GM12878 (cell line): ENCODE data around the gene COX19. TPM values are rescaled to one million over a fixed set of nuclear protein-coding genes. Genes with fewer than 3 reads are reported as not detected.

Experiments used
- ATAC-seq: fragments of 200-7000 bp; cut with Tn5 transposase; 3 replicates; pipeline ENCODE4 v1.9.1; 2020; ENCODE audit warnings: mild to moderate bottlenecking, moderate library complexity
- BruUV-seq: library from RNA; stranded (reverse); fragments of 400-500 nt; replicated peaks from 2 replicates; lab custom pipeline; 2021; lab: Mats Ljungman, UMichigan
- CTCF ChIA-PET: fragments of 300-600 bp; sonication (Branson Sonifier 250); formaldehyde crosslinking; extraction: SDS; loops from one replicate; lab custom pipeline; 2021; ENCODE audit warnings: inconsistent platforms; lab: Yijun Ruan, JAX
- POLR2A ChIA-PET: fragments of 350-600 bp; formaldehyde crosslinking; extraction: SDS; loops from one replicate; lab custom pipeline; 2021; ENCODE audit warnings: inconsistent platforms; lab: Charles Lee
- RAD21 ChIA-PET: fragments of 300-600 bp; sonication (Branson Sonifier 250); formaldehyde crosslinking; loops from one replicate; lab custom pipeline; 2023; ENCODE audit warnings: antibody characterized with exemption; ENCODE audit not compliant: unreplicated experiment; lab: Charles Lee
- SMC1A ChIA-PET: fragments of 300-600 bp; sonication (Branson Sonifier 250); formaldehyde crosslinking; loops from one replicate; lab custom pipeline; 2023; ENCODE audit not compliant: unreplicated experiment, uncharacterized antibody; lab: Charles Lee
- DNase-seq: peaks from one replicate; pipeline ENCODE4 v3.0.0-alpha.2; 2011; ENCODE audit warnings: low read depth, low spot score
- FAIRE-seq: peaks from 3 replicates; lab custom pipeline; 2011; peaks lifted over from hg19 to GRCh38; lab: Jason Lieb, UNC
- H2AFZ ChIP-seq: 2 replicates; pipeline ENCODE4 v1.6.0; 2011; ENCODE audit warnings: low read depth, low read length, control low read depth; ENCODE audit not compliant: control insufficient read depth
- H3K27ac ChIP-seq: 2 replicates; pipeline ENCODE4 v1.5.1; 2011; ENCODE audit warnings: control low read depth; ENCODE audit not compliant: control insufficient read depth, insufficient read depth
- H3K27me3 ChIP-seq, 2 experiments: replicated peaks in 1 of 2; 2 replicates each; pipeline versions ENCODE4 v1.6.0 to v1.6.1; 2011; ENCODE audit warnings: low read length in 1 of 2; ENCODE audit not compliant: control insufficient read depth in 2 of 2, insufficient read depth in 2 of 2
- H3K36me3 ChIP-seq, 2 experiments: 2 replicates each; pipeline ENCODE4 v1.5.1; 2011; ENCODE audit warnings: low read length in 1 of 2; ENCODE audit not compliant: control insufficient read depth in 2 of 2, insufficient read depth in 2 of 2
- H3K4me1 ChIP-seq: 2 replicates; pipeline ENCODE4 v1.6.1; 2011; ENCODE audit warnings: mild to moderate bottlenecking, low read length, moderate library complexity, mixed read lengths; ENCODE audit not compliant: control insufficient read depth, insufficient read depth
- H3K4me2 ChIP-seq: 2 replicates; pipeline ENCODE4 v1.6.0; 2011; ENCODE audit warnings: control low read depth; ENCODE audit not compliant: control insufficient read depth, insufficient read depth
- H3K4me3 ChIP-seq: fragments of 200-600 bp; sonication (generic); 2 replicates; pipeline ENCODE4 v1.5.1; 2016
- H3K79me2 ChIP-seq: 2 replicates; pipeline ENCODE4 v1.6.0; 2011; ENCODE audit warnings: low read length; ENCODE audit not compliant: control insufficient read depth, insufficient read depth
- H3K9ac ChIP-seq: 2 replicates; pipeline ENCODE4 v1.8.0; 2011; ENCODE audit warnings: low read length, control low read depth, mixed read lengths; ENCODE audit not compliant: control insufficient read depth, insufficient read depth
- H3K9me3 ChIP-seq: replicated peaks from 3 replicates; pipeline ENCODE4 v1.5.1; 2011; ENCODE audit warnings: mild to moderate bottlenecking, low read length; ENCODE audit not compliant: control insufficient read depth, insufficient read depth
- H4K20me1 ChIP-seq: 2 replicates; pipeline ENCODE4 v1.6.0; 2011; ENCODE audit not compliant: control insufficient read depth, insufficient read depth
- GABPA ChIP-seq: IDR thresholded peaks from 2 replicates; pipeline ENCODE4 v1.6.1; 2014; ENCODE audit warnings: antibody characterized with exemption, low read depth, mild to moderate bottlenecking, inconsistent platforms
- HDAC6 ChIP-seq: fragments of 200-600 bp; sonication (generic); IDR thresholded peaks from one replicate; pipeline ENCODE4 v1.8.0; 2017; ENCODE audit warnings: antibody characterized with exemption; ENCODE audit not compliant: unreplicated experiment
- MXI1 ChIP-seq: fragments of 150-350 bp; IDR thresholded peaks from 2 replicates; pipeline ENCODE4 v1.6.1; 2011; ENCODE audit warnings: low read depth, mild to moderate bottlenecking, inconsistent platforms, low read length, improper control_type of control experiment
- WGBS: methylation state at CpG from one replicate; pipeline ENCODE4 v1.1.6; 2016; ENCODE audit warnings: low lambda C conversion rate; ENCODE audit not compliant: insufficient replicate concordance, insufficient coverage; ENCODE audit errors: missing lambda C conversion rate; 5-methylcytosine and 5-hydroxymethylcytosine counted together
- in situ Hi-C: fragments of 300-500 bp; cut with MboI; formaldehyde crosslinking; loops from 9 replicates; pipeline ENCODE4 v1.14.3; 2018; ENCODE audit warnings: mixed read lengths
- intact Hi-C: fragments of 100-400 bp; cut with micrococcal nuclease; formaldehyde crosslinking; loops from one replicate; pipeline ENCODE4 v1.14.2; 2022; ENCODE audit not compliant: unreplicated experiment
- polyA plus RNA-seq, 11 experiments: library from polyadenylated mRNA; depleted of rRNA in 4 of 11; unstranded in 6 of 11; stranded (reverse) in 5 of 11; fragments of >200 nt; fragmentation: Nextera tagmentation in 4 of 11; fragmentation: Illumina TruSeq in 1 of 11; extraction: Ambion mirVana in 4 of 11; extraction: Trizol in 1 of 11; gene quantifications; 1 replicate in 1 of 11; 2 replicates in 10 of 11; pipeline versions ENCODE4 v1.2.1 to v1.2.3, GENCODE V29; 2011 to 2016; ENCODE audit warnings: inconsistent platforms in 2 of 11, missing spikeins in 2 of 11, low read depth in 1 of 11
- total RNA-seq, 4 experiments: library from RNA; depleted of rRNA in 3 of 4; stranded (reverse); fragments of >200 nt in 3 of 4; fragmentation: Illumina TruSeq in 1 of 4; extraction: Trizol in 1 of 4; gene quantifications; 2 replicates each; pipeline versions ENCODE4 v1.2.1 to v1.2.3, GENCODE V29; 2013 to 2021
- TF ChIP-seq, protein P1 (sequence below): IDR thresholded peaks from 2 replicates; pipeline ENCODE4 v1.6.1; 2012; ENCODE audit warnings: mild to moderate bottlenecking, low read depth, low read length
- TF ChIP-seq, protein P2 (sequence below): fragments of 450-650 bp; IDR thresholded peaks from 2 replicates; pipeline ENCODE4 v1.6.1; 2017; ENCODE audit warnings: low read depth, mild to moderate bottlenecking, moderate library complexity
- TF ChIP-seq, protein P3 (sequence below): fragments of 450-650 bp; IDR thresholded peaks from 2 replicates; pipeline ENCODE4 v1.6.1; 2017; ENCODE audit warnings: antibody characterized with exemption, mild to moderate bottlenecking, moderate library complexity

COX19 gene
- total and polyA plus RNA-seq, 10 of the 15 experiments (the other 5 are each of a cell fraction or from before 2014, with no cell fraction given), result 3.7 to 17.9 (median 10.8) TPM

DNA sequence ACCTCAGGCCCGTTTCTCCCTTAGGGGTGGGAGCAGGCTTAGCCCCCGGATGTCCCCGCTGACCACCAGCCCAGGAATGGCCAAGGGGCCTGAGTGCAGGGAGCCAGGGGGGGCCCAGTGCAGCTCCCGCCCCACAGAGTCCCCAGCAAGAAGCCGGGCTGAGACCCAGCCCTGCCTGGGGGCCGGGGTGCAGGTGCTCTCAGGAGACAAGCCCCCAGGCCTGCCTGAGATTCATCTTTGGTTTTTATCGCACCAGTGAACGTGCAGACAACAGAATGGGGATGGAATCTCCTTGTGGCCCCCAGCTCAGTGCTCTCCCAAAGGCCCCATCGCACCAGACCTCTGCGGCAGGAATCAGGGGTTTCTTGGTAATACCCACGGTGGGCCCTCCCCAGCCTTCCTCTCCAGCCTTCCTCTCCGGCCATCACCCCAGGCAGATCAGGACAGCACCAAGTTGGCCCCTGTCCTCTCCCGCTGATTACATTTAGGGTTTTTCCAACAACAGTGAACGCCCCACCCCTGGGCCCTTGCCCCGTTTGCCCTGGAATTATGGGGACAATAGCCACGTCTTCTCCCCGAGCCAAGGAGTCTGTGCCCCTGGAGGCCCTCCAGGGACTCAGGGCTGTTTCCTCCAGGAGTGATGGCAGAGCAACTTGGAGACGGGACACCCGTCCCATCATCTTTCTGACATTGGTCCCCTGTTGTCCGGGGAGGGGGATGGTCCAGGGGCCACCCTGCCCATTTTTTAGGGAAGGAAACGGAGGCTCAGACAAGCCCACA, 43.3 kb downstream of the COX19 start (continued):
- TF ChIP-seq, protein P1, sequence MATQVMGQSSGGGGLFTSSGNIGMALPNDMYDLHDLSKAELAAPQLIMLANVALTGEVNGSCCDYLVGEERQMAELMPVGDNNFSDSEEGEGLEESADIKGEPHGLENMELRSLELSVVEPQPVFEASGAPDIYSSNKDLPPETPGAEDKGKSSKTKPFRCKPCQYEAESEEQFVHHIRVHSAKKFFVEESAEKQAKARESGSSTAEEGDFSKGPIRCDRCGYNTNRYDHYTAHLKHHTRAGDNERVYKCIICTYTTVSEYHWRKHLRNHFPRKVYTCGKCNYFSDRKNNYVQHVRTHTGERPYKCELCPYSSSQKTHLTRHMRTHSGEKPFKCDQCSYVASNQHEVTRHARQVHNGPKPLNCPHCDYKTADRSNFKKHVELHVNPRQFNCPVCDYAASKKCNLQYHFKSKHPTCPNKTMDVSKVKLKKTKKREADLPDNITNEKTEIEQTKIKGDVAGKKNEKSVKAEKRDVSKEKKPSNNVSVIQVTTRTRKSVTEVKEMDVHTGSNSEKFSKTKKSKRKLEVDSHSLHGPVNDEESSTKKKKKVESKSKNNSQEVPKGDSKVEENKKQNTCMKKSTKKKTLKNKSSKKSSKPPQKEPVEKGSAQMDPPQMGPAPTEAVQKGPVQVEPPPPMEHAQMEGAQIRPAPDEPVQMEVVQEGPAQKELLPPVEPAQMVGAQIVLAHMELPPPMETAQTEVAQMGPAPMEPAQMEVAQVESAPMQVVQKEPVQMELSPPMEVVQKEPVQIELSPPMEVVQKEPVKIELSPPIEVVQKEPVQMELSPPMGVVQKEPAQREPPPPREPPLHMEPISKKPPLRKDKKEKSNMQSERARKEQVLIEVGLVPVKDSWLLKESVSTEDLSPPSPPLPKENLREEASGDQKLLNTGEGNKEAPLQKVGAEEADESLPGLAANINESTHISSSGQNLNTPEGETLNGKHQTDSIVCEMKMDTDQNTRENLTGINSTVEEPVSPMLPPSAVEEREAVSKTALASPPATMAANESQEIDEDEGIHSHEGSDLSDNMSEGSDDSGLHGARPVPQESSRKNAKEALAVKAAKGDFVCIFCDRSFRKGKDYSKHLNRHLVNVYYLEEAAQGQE, result no peak
- TF ChIP-seq, all 136 proteins: peak for 0

DNA sequence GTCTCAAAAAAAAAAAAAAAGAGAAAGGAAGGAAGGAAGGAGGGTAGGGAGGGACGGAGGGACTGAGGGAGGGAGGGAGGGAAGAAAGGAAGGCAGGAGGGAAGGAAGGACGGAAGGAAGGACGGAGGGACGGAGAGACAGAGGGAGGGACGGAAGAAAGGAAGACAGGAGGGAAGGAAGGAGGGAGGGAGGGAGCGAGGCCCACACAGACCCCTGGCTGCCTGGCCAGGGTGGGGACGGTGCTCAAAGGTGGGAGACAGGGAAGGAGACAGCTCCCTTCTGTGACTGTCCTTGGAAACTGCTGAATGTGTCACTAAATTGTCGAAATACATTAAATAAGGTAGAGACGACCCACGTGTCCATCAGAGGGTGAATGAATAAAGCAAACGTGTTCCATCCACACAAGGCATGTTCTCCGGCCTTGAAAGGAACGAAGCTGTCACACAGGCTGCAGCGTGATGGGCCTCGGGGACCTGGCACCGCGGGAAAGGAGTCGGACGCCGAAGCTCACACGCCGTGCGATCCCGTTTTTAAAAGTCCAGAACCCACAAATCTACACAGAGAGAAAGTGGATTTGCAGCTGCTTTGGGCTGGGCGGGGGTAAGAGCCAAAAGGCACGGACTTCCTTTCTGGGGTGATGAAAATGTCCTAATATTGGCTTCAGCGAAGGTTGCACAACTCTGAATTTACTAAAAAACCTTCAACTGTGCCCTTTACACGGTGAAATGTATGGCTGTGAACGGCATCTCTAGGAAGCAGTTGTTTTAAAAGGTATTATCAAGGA, 44.2 kb downstream of the COX19 start:
- peaks cover 1% of the 10 kb centered on the region; the same call in 1 of the 2 replicates for H3K79me2 ChIP-seq
- H3K9me3 ChIP-seq, result no peaks in the 10 kb centered on the region; the same call in 2 of the 3 replicates
- POLR2A ChIA-PET, result interaction anchor here (0.6 kb wide), 1 partner anchor 9 kb away, joined by 3 read pairs; no protein-coding TSS in a partner anchor
- no peaks in the 10 kb centered on the region for H4K20me1 ChIP-seq
- H3K4me2 ChIP-seq, result no peak overlapping the region
- peaks cover 0 to 7% of the 10 kb centered on the region in 2 experiments; a peak in 3 of 4 replicates for H3K36me3 ChIP-seq
- no peak overlapping the region for H3K27ac ChIP-seq
- CTCF ChIA-PET, result interaction anchor here (0.8 to 2.1 kb wide), 2 partner anchors 20 to 92 kb away, joined by 3 to 13 read pairs; no protein-coding TSS in a partner anchor
- H2AFZ ChIP-seq, result no peak overlapping the region
- intact Hi-C loops (no loop called here), in situ Hi-C loops (no loop called here)
- H3K4me1 ChIP-seq, result peaks cover 33% of the 10 kb centered on the region
- DNase-seq (no peak), ATAC-seq (no peak), FAIRE-seq (no peak)
- no peak overlapping the region for H3K9ac ChIP-seq
- SMC1A ChIA-PET, result interaction anchor here (1.0 to 5.3 kb wide), 5 partner anchors 21 to 174 kb away, joined by 3 to 25 read pairs (median 7); partner anchors contain the start of genes COX19 and SUN1
- WGBS, result 87% methylated on average over 24 of the region's 29 CpGs
- no TSS peak for BruUV-seq
- H3K4me3 ChIP-seq, result no peak overlapping the region
- RAD21 ChIA-PET, result interaction anchor here (0.6 to 3.2 kb wide), 4 partner anchors 8 to 62 kb away, joined by 3 to 35 read pairs (median 4); partner anchors contain the start of gene ADAP1
- no peaks in the 10 kb centered on the region for H3K27me3 ChIP-seq
- TF ChIP-seq GABPA (no peak), MXI1 (no peak), HDAC6 (no peak)
- TF ChIP-seq, protein P2, sequence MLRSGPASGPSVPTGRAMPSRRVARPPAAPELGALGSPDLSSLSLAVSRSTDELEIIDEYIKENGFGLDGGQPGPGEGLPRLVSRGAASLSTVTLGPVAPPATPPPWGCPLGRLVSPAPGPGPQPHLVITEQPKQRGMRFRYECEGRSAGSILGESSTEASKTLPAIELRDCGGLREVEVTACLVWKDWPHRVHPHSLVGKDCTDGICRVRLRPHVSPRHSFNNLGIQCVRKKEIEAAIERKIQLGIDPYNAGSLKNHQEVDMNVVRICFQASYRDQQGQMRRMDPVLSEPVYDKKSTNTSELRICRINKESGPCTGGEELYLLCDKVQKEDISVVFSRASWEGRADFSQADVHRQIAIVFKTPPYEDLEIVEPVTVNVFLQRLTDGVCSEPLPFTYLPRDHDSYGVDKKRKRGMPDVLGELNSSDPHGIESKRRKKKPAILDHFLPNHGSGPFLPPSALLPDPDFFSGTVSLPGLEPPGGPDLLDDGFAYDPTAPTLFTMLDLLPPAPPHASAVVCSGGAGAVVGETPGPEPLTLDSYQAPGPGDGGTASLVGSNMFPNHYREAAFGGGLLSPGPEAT, result no peak
- TF ChIP-seq, protein P3, sequence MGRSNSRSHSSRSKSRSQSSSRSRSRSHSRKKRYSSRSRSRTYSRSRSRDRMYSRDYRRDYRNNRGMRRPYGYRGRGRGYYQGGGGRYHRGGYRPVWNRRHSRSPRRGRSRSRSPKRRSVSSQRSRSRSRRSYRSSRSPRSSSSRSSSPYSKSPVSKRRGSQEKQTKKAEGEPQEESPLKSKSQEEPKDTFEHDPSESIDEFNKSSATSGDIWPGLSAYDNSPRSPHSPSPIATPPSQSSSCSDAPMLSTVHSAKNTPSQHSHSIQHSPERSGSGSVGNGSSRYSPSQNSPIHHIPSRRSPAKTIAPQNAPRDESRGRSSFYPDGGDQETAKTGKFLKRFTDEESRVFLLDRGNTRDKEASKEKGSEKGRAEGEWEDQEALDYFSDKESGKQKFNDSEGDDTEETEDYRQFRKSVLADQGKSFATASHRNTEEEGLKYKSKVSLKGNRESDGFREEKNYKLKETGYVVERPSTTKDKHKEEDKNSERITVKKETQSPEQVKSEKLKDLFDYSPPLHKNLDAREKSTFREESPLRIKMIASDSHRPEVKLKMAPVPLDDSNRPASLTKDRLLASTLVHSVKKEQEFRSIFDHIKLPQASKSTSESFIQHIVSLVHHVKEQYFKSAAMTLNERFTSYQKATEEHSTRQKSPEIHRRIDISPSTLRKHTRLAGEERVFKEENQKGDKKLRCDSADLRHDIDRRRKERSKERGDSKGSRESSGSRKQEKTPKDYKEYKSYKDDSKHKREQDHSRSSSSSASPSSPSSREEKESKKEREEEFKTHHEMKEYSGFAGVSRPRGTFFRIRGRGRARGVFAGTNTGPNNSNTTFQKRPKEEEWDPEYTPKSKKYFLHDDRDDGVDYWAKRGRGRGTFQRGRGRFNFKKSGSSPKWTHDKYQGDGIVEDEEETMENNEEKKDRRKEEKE, result no peak
